Measurements from ENCODE around the gene PRKACB.

- TF ChIP-seq, protein P1, sequence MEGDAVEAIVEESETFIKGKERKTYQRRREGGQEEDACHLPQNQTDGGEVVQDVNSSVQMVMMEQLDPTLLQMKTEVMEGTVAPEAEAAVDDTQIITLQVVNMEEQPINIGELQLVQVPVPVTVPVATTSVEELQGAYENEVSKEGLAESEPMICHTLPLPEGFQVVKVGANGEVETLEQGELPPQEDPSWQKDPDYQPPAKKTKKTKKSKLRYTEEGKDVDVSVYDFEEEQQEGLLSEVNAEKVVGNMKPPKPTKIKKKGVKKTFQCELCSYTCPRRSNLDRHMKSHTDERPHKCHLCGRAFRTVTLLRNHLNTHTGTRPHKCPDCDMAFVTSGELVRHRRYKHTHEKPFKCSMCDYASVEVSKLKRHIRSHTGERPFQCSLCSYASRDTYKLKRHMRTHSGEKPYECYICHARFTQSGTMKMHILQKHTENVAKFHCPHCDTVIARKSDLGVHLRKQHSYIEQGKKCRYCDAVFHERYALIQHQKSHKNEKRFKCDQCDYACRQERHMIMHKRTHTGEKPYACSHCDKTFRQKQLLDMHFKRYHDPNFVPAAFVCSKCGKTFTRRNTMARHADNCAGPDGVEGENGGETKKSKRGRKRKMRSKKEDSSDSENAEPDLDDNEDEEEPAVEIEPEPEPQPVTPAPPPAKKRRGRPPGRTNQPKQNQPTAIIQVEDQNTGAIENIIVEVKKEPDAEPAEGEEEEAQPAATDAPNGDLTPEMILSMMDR (IDR thresholded peaks at IDR 0.05) = no peak
- TF ChIP-seq POLR2AphosphoS5 (IDR thresholded peaks at IDR 0.05; ENCODE audit: insufficient read depth in 1 of 2, low read depth in 1 of 2) = no peak
These were observed 20.5 kb downstream of the PRKACB start for GRCh38 chr1:84164567-84165021.
